Measurements from ENCODE around the gene ZEB2. TPM values are rescaled to one million over a fixed set of nuclear protein-coding genes. Genes with fewer than 3 reads are reported as not detected.
"Not testable (repeated sequence)": the region's sequence is repeated elsewhere in the genome, so short reads cannot be mapped to it uniquely, and the experiment has no call there.

ZEB2 gene
- total RNA-seq, 2 experiments from 2014 or later: 9.0 to 10.5 TPM

- Mint-ChIP-seq H3K27ac (peak overlapping the region; percentile 62), H3K9me3 (peaks cover 4% of the 10 kb centered on the region), H3K27me3 (no peaks in the 10 kb centered on the region), H3K4me1 (peaks cover 56% of the 10 kb centered on the region), H3K4me3 (no peak overlapping the region), H3K36me3 (peaks cover 5% of the 10 kb centered on the region)
- no peak for DNase-seq
These were observed 138.2 kb downstream of the ZEB2 start for GRCh38 chr2:144381716-144382115.

GRCh38 chr2:144379851-144380311, 140.0 kb downstream of the ZEB2 start:
- Mint-ChIP-seq H3K27ac (no peak overlapping the region), H3K4me1 (peaks cover 56% of the 10 kb centered on the region)

GRCh38 chr2:144378551-144378950, 141.4 kb downstream of the ZEB2 start:
- Mint-ChIP-seq H3K27ac (no peak overlapping the region), H3K4me3 (no peak overlapping the region), H3K36me3 (peaks cover 2% of the 10 kb centered on the region), H3K4me1 (peaks cover 51% of the 10 kb centered on the region), H3K27me3 (no peaks in the 10 kb centered on the region), H3K9me3 (peaks cover 1% of the 10 kb centered on the region)
- no peak for DNase-seq

More at GRCh38 chr2:144379851-144380311, 140.0 kb downstream of the ZEB2 start:
- Mint-ChIP-seq H3K9me3 (peaks cover 4% of the 10 kb centered on the region), H3K4me3 (no peak overlapping the region), H3K27me3 (no peaks in the 10 kb centered on the region), H3K36me3 (peaks cover 5% of the 10 kb centered on the region)
- no peak for DNase-seq

GRCh38 chr2:144377914-144378313, 142.0 kb downstream of the ZEB2 start:
- Mint-ChIP-seq H3K27ac (no peak overlapping the region), H3K4me3 (no peak overlapping the region), H3K9me3 (no peaks in the 10 kb centered on the region), H3K27me3 (no peaks in the 10 kb centered on the region), H3K4me1 (peaks cover 46% of the 10 kb centered on the region), H3K36me3 (peaks cover 2% of the 10 kb centered on the region)
- DNase-seq: no peak

DNA sequence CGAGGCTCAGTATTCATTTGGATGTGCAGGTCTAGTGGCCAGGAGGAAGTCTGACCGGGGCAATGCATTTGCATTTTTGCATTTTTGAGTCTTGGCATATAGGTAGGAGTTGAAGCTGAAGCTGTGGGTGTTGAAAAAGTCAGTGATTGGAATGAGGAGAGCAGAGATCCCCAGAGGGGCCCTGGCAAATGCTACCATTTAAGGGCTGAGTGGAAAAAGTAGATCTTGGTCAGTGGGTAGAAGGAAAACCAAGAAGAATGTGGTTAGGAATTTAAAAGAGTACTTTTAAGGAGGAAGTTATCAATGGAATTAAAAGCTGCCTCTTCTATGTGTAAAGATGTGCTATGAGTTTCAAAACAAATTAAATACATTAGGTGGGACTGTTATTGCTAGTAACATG, 143.0 kb downstream of the ZEB2 start:
- Mint-ChIP-seq H3K4me1 (peaks cover 36% of the 10 kb centered on the region), H3K9me3 (no peaks in the 10 kb centered on the region), H3K27me3 (no peaks in the 10 kb centered on the region), H3K4me3 (no peak overlapping the region), H3K36me3 (peaks cover under 1% of the 10 kb centered on the region), H3K27ac (no peak overlapping the region)
- DNase-seq: no peak

DNA sequence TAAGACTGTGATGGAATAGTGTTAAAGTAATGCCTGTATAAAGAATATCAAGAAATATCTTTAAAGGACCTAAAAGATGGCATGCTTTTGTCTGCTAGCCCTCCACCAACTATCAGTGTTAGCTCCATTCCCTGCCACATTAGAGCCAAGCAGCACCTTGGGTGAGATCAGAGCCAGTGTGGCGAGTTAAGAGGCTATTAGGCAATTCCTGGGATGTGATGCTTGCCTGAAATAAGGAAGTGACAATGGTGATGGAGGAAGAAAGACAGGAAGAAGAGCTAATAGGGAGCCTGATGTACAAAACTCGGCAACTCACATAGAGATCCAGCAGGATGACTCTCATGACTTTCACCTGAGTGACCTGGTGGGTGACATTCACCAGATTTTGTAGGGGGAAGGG, 143.5 kb downstream of the ZEB2 start:
- peaks cover 34% of the 10 kb centered on the region for H3K4me1 Mint-ChIP-seq
- no peak overlapping the region for H3K4me3 Mint-ChIP-seq
- no peak for DNase-seq
- no peaks in the 10 kb centered on the region for H3K36me3 Mint-ChIP-seq
- H3K27ac Mint-ChIP-seq: no peak overlapping the region
- H3K9me3 Mint-ChIP-seq: no peaks in the 10 kb centered on the region
- H3K27me3 Mint-ChIP-seq: no peaks in the 10 kb centered on the region

DNA sequence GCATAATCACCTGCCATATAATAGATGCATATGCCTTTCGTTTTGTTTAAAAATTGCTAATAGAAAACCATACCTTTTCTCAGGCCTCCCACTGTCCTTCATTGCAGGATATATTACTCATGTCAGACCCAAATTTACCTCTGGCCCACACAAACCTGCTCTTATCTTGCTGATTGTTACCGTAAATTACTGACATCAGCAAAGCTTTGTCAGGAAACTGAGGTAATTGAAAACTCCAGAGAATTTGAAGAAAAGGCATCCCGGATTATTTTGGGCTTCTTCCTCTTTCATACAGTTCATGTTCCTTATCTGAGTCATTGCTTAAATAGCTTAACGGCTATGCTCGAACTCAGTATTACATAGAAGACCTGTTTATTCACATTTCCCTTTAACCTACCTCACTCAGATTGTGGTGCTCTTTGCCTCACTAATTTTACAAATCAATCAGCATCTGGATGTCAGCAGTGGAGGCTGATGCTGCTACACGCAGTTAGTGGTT, 145.7 kb downstream of the ZEB2 start:
- no peak overlapping the region for H3K27ac Mint-ChIP-seq
- H3K27me3 Mint-ChIP-seq: no peaks in the 10 kb centered on the region
- H3K36me3 Mint-ChIP-seq: no peaks in the 10 kb centered on the region
- H3K4me1 Mint-ChIP-seq: peaks cover 31% of the 10 kb centered on the region
- no peak for DNase-seq
- no peaks in the 10 kb centered on the region for H3K9me3 Mint-ChIP-seq
- H3K4me3 Mint-ChIP-seq: no peak overlapping the region

GRCh38 chr2:144372410-144373080, 147.4 kb downstream of the ZEB2 start:
- H3K4me1 Mint-ChIP-seq: peaks cover 21% of the 10 kb centered on the region
- H3K27me3 Mint-ChIP-seq: no peaks in the 10 kb centered on the region
- DNase-seq: no peak
- H3K4me3 Mint-ChIP-seq: no peak overlapping the region
- no peak overlapping the region for H3K27ac Mint-ChIP-seq
- H3K9me3 Mint-ChIP-seq: no peaks in the 10 kb centered on the region
- H3K36me3 Mint-ChIP-seq: no peaks in the 10 kb centered on the region

DNA sequence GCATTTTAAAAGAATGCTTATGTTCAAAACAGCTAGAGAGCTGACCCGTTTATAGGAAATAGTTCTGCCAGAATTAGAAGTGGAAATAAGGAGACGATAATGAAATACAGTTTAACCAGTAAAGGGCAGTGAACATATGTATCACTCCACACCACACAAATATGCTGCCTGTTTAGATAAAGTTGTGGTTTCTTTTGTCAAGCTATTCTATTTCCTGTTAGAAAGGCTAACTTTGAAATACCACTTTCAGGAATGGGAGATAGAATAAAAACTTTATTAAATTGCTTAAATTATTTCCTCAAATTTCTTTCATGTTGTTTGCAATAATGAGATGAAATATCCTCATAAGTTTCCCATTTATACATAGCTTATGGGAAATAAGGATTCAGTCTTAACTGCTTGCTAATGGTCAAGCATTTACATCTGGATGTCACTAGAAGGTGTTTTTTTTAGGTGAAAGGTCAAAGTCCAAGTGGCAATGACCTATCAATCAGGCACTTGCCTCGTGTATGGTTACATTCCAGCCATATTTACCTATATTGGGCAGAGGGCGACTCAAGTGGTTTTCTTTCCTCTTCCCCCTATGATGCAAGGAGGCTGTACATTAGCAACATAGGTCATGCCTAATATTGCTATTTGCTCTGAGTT, 148.9 kb downstream of the ZEB2 start:
- H3K9me3 Mint-ChIP-seq: no peaks in the 10 kb centered on the region
- no peaks in the 10 kb centered on the region for H3K36me3 Mint-ChIP-seq

DNA sequence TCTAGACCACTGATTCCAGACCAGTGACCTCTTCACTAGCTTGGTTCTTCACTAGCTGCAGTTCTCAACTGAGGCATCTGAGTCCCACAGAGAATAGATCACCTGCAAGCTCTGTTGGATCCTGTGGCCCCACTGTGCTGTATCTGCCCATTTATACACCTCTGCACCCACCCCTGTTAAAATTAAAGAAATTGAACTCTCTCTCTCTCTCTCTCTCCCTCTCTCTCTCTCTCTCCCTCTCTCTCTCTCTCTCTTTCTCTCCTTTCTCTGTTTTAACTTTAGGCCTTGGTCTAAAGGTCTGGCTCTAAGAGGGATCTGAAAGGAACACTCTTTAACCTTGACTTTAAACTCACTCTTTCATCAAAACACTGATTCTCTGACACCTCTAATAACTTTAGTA, 150.5 kb downstream of the ZEB2 start:
- no peak for DNase-seq
- H3K27ac Mint-ChIP-seq: no peak overlapping the region
- no peaks in the 10 kb centered on the region for H3K27me3 Mint-ChIP-seq
- peaks cover 11% of the 10 kb centered on the region for H3K4me1 Mint-ChIP-seq
- H3K36me3 Mint-ChIP-seq: no peaks in the 10 kb centered on the region
- no peaks in the 10 kb centered on the region for H3K9me3 Mint-ChIP-seq
- H3K4me3 Mint-ChIP-seq: no peak overlapping the region

More for the DNA sequence above, 148.9 kb downstream of the ZEB2 start:
- no peak overlapping the region for H3K4me3 Mint-ChIP-seq
- H3K27ac Mint-ChIP-seq: no peak overlapping the region
- H3K27me3 Mint-ChIP-seq: no peaks in the 10 kb centered on the region
- DNase-seq: no peak
- H3K4me1 Mint-ChIP-seq: peaks cover 11% of the 10 kb centered on the region

DNA sequence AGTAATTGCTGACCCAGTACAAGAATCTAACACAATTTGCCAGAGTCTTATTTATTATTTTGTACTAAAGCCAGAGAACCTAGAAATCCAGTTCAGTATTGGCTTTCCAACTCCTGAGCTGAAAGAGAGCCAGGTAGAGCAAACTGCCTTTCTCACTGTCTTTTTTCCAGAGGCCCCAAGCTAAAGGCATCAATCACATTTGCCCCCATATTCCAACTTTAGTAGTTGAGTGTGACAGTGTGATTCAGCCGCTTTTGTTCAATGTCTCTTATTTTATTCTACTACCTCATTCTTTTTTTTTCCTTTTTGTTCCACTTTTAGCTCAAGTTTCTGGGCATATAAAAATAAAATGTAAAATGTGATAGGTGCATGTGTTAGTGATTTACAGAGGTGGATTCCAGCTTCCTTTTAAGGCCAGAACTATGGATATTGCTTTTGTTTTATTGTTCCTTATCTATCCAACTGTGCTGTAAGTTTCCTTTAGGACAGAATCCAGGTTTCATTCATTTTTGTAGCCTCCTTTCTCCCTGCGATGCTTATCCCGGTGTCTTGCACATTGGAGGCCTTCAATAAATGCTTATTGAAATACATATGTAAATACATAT, 153.0 kb downstream of the ZEB2 start:
- no peak for DNase-seq
- Mint-ChIP-seq H3K9me3 (no peaks in the 10 kb centered on the region), H3K27ac (no peak overlapping the region), H3K4me3 (no peak overlapping the region), H3K36me3 (no peaks in the 10 kb centered on the region), H3K4me1 (peaks cover 11% of the 10 kb centered on the region), H3K27me3 (no peaks in the 10 kb centered on the region)

GRCh38 chr2:144364944-144365738, 154.8 kb downstream of the ZEB2 start:
- H3K36me3 Mint-ChIP-seq: no peaks in the 10 kb centered on the region
- H3K9me3 Mint-ChIP-seq: no peaks in the 10 kb centered on the region
- no peak overlapping the region for H3K4me3 Mint-ChIP-seq
- H3K27me3 Mint-ChIP-seq: no peaks in the 10 kb centered on the region
- no peak for DNase-seq
- peaks cover 3% of the 10 kb centered on the region for H3K4me1 Mint-ChIP-seq
- no peak overlapping the region for H3K27ac Mint-ChIP-seq

- H3K36me3 Mint-ChIP-seq, DNase-seq, H3K9me3 Mint-ChIP-seq, H3K27me3 Mint-ChIP-seq, H3K27ac Mint-ChIP-seq, H3K4me1 Mint-ChIP-seq, H3K4me3 Mint-ChIP-seq: not testable (repeated sequence)
These were observed 155.7 kb downstream of the ZEB2 start for GRCh38 chr2:144364247-144364646.

DNA sequence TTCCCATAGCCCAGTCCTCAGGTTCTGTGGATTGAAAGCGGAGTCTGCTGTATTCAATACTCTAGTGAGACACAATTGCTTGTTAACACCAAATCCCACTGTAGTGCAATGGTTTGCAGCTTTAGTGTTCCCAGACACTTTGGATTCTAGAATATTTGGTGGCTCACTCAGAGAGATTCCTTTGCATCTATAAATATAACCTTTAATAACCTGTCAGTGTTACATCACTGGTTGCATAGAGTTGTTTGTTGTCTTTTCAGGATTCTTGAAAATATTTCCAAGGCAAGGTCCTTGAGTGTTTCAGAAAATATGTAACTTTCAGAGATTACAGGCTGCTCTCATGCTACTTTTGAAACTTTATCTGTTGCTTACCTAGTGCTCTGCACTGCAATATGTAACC, 157.5 kb downstream of the ZEB2 start:
- DNase-seq: no peak
- Mint-ChIP-seq H3K27me3 (no peaks in the 10 kb centered on the region), H3K27ac (no peak overlapping the region), H3K4me1 (peaks cover 17% of the 10 kb centered on the region), H3K4me3 (no peak overlapping the region), H3K36me3 (no peaks in the 10 kb centered on the region), H3K9me3 (no peaks in the 10 kb centered on the region)

DNA sequence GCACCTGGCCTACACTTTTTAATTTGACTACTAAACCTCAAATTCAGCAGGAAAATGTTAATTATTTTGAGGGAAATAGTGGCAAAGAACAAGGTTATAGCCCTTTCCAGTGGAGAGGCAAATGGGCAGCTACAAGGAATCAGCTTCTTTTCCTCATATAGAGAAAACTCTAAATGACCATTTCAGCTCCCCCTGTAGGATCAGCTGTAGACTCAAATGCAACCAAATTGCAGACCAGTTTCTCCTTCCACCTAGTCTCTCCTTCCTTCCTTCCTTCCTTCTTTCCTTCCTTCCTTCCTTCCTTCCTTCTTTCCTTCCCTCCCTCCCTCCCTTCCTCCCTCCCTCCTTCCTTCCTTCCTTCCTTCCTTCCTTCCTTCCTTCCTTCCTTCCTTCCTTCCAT, 158.2 kb downstream of the ZEB2 start:
- Mint-ChIP-seq H3K27ac (no peak overlapping the region), H3K4me3 (no peak overlapping the region), H3K27me3 (no peaks in the 10 kb centered on the region), H3K9me3 (no peaks in the 10 kb centered on the region), H3K36me3 (no peaks in the 10 kb centered on the region), H3K4me1 (peaks cover 17% of the 10 kb centered on the region)
- DNase-seq: no peak

Measured in activated naive CD8-positive, alpha-beta T cell treated with anti-CD3 and anti-CD28 coated beads for 36 hours (primary cell).